Activated T-cell treated with anti-CD3 and anti-CD28 coated beads, Interleukin-2, amount 50 U/mL, for 1 hour (primary cell): Measurements from ENCODE around the gene SFRP5.

Source experiments
- DNase-seq: peaks from one replicate; pipeline ENCODE4 v3.0.0-alpha.2; 2020

SFRP5 gene, protein sequence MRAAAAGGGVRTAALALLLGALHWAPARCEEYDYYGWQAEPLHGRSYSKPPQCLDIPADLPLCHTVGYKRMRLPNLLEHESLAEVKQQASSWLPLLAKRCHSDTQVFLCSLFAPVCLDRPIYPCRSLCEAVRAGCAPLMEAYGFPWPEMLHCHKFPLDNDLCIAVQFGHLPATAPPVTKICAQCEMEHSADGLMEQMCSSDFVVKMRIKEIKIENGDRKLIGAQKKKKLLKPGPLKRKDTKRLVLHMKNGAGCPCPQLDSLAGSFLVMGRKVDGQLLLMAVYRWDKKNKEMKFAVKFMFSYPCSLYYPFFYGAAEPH

GRCh38 chr10:97771913-97772823 is at the start of gene SFRP5:
TSS of gene SFRP5 (minus strand) at chr10:97771999. CDS start at chr10:97771833, 166 bp downstream.
- DNase-seq = no peak

- no peak for DNase-seq
These were observed 48.4 kb upstream of the SFRP5 start for GRCh38 chr10:97820096-97820704.

GRCh38 chr10:97818572-97818971 is 46.8 kb upstream of the SFRP5 start:
- no peak for DNase-seq

DNA sequence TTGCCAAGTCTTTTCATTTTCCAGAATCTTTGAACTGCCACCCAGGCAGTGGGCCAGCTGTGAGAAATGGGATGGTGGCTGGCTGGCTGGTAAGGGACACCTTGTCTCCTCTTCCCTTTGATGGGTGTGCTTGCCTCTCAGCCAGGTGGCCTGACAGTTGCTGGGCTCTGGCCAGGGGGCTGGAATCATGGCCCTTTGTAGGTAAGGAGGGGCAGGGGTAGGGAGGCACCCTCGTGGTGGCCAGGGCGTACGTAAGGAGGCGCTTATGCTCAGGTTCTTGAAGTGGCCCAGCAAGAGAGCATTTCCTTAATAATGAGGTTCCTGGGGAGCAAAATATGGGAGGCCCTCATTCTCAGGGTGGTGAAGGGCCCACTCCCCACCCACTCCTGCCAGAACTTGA is 44.8 kb upstream of the SFRP5 start:
- DNase-seq = no peak

DNA sequence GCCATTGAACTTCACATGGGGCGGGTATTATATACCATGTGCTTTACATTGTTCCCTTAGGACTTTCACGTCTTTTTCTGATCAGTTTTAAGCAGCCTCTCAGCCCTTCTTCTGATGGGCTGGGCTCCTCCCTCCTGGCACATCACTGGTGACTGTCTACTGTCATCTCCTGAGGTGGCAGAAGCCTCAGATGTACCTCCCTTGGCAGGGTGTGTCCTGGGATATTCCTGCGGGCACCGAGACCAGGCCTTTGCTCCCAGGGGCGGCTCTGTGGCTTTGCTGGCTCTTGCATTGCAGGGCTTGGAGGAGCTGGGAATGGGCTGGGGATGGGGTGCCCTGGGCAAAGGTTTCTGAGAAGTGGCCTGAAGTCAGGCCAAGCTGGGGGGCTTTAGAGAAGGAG is 43.2 kb upstream of the SFRP5 start:
- DNase-seq = no peak

GRCh38 chr10:97813311-97813710 is 41.5 kb upstream of the SFRP5 start:
- no peak for DNase-seq

- DNase-seq = no peak
These were observed 40.9 kb upstream of the SFRP5 start for GRCh38 chr10:97812696-97813095.

- DNase-seq = no peak
These were observed 40.2 kb upstream of the SFRP5 start for GRCh38 chr10:97811958-97812357.

DNA sequence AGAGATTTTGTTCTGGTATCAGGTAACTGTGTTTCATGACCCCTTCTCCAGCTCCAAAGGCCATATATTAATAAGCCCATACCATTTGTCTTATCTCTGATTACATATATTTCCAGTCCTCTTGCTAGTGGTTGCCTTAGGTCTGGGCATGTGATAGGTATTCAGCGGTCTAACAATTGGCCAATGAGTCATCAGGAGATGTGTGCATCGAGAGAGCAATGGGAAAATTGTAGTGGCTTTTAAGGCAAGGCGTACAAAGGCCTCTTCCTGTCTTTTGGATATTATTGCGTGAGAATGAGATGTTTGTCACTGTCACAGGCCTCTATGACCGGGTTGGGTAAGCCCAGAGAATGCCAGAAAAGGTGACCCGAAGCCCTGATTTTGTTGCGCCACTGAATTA is 38.6 kb upstream of the SFRP5 start:
- no peak for DNase-seq

DNA sequence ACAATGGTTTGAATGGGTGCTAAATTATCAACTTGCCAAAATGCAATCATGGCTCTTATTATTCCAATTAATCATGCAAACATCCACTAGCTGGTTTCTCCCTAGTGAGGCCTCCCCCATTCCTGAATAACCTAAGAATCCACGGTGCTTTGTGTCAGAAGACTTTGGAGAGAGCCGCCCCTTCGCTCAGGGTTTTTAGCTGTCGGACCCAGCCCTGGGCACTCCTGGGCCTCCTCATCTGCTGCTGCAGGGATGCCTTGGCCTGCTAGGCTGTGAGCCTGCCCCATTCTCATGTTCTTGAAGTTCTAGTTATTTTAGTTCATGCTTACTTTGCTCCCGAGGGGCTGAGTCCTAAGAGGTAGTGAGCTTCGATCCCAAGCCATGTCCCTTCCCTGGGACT is 34.1 kb upstream of the SFRP5 start:
- no peak for DNase-seq

DNA sequence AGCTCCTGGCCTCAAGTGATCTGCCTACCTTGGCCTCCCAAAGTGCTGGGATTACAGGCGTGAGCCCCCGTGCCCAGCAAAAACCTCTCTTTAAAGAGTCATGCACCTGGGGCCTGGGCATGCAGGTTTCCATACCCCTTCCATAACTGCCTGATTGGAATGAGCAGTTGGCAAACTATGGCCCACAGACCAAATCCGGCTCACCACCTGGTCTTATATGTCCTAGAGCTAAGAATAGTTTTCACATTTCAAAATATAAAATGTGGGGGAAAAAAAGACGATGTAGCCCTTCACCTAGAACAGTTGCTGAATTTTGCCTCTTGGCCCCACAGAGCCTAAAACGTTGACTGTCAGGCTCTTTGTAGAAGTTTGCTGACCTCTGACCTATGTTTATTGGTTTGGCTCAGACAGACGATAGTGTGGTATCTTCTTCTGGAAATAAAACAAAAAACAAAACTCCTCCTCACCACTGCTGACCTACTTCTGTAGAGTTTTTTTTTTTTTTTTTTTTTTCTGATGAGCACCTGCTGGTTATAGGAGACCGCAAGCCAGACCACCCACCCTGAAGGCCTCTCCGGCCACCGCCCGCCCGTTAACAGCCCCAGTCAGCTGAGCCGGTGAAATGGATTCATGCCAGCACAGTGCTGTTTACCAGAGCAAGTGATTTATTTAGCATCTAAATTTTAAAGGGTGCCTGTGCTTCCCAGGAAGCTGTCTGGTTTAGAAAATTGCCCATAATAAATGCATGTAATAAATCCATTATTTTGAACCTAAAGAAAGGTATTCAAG is 33.5 kb upstream of the SFRP5 start:
- no peak for DNase-seq

- no peak for DNase-seq
These were observed 29.6 kb upstream of the SFRP5 start for GRCh38 chr10:97801422-97801821.

GRCh38 chr10:97800474-97800873 is 28.7 kb upstream of the SFRP5 start:
- no peak for DNase-seq

GRCh38 chr10:97798958-97799610 is 27.3 kb upstream of the SFRP5 start:
- DNase-seq = no peak

DNA sequence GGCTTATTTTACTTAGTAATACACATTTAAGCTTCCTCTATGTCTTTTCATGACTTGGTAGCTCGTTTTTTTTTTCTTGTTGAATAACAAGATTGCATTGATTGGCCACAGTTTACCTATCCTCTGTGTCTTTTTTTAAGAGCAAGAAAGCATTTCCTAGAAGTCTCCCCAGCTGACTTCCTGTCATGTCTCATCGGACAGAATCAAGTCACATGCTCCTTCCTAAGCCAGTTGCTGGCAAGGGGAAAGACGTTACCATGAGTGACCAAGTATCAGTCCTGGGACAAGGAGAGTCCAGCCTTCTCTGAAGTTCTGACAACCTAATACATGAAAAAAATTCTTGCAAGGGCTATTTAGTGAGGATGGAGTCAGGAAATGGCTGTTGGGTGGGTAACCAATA is 24.9 kb upstream of the SFRP5 start:
- DNase-seq = no peak

DNA sequence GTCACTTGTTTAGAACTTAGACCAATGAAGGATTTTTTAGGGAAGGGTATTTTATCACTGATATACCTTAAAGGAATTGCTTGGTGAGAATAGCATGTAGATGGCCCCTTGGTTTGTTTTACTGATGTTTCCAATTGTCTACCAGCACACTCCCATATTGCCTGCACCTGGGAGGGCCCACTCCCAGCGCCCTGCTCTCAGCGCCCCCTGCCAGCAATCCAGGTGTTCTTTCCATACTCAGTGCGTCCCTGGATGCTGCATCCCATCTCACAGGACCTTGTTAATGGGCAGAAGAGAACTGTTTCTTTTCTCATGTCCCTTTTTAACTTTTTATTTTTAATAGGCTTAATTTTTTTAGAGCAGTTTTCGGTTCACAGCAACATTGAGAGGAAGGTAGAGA is 24.1 kb upstream of the SFRP5 start:
- no peak for DNase-seq

- DNase-seq = peak; percentile 76
These were observed 20.3 kb upstream of the SFRP5 start for GRCh38 chr10:97791824-97792721.

- DNase-seq = no peak
These were observed 18.1 kb upstream of the SFRP5 start for GRCh38 chr10:97789770-97790397.

- DNase-seq = no peak
These were observed 17.0 kb upstream of the SFRP5 start for GRCh38 chr10:97788552-97789442.

DNA sequence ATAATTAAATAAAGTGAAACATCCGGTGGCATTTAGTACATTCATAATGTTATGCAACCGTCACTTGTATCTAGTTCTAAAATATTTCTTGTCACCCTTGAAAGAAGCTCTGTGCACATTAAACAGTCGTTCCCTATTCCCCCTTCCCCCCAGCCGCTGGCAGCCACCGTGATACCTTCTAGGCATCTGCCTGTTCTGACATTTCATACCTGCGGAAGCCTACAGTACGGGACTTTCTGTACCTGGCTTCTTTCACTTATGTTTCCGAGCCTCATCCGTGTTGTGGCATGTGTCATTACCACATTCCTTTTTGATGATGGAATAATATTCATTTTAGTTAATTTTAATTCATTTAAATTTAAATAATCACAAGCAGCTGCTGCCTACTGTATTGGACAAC is 13.9 kb upstream of the SFRP5 start:
- DNase-seq = no peak
